Epithelial cell of proximal tubule (primary cell): ENCODE data around the gene TMEM54. TPM values are rescaled to one million over a fixed set of nuclear protein-coding genes. Genes with fewer than 3 reads are reported as not detected.

Experiments
- DNase-seq: peaks from one replicate; pipeline ENCODE4 v3.0.0-alpha.2; 2011; ENCODE audit warnings: low read depth
- H3K4me3 ChIP-seq: 2 replicates; pipeline ENCODE4 v1.5.1; 2011; ENCODE audit warnings: low read depth, mild to moderate bottlenecking, low read length
- total RNA-seq: library from RNA; depleted of rRNA; stranded (reverse); fragments of >200 nt; gene quantifications from 2 replicates; pipeline ENCODE4 v1.2.3, GENCODE V29; 2015
- TF ChIP-seq, protein P1 (sequence below): conservative IDR thresholded peaks from 2 replicates; pipeline ENCODE4 v1.5.1; 2012; ENCODE audit warnings: low read depth, mild to moderate bottlenecking, low read length

TMEM54 gene
- total RNA-seq, 1 donor from 2014 or later, result 131 TPM

- H3K4me3 ChIP-seq, result no peak overlapping the region
- TF ChIP-seq, protein P1, sequence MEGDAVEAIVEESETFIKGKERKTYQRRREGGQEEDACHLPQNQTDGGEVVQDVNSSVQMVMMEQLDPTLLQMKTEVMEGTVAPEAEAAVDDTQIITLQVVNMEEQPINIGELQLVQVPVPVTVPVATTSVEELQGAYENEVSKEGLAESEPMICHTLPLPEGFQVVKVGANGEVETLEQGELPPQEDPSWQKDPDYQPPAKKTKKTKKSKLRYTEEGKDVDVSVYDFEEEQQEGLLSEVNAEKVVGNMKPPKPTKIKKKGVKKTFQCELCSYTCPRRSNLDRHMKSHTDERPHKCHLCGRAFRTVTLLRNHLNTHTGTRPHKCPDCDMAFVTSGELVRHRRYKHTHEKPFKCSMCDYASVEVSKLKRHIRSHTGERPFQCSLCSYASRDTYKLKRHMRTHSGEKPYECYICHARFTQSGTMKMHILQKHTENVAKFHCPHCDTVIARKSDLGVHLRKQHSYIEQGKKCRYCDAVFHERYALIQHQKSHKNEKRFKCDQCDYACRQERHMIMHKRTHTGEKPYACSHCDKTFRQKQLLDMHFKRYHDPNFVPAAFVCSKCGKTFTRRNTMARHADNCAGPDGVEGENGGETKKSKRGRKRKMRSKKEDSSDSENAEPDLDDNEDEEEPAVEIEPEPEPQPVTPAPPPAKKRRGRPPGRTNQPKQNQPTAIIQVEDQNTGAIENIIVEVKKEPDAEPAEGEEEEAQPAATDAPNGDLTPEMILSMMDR, result no peak
- DNase-seq, result no peak
Observed at GRCh38 chr1:32944180-32944579, 43.0 kb upstream of the TMEM54 start.

- no peak overlapping the region for H3K4me3 ChIP-seq
- TF ChIP-seq, protein P1, result no peak
- no peak for DNase-seq
Observed at GRCh38 chr1:32939655-32940371, 38.6 kb upstream of the TMEM54 start.

DNA sequence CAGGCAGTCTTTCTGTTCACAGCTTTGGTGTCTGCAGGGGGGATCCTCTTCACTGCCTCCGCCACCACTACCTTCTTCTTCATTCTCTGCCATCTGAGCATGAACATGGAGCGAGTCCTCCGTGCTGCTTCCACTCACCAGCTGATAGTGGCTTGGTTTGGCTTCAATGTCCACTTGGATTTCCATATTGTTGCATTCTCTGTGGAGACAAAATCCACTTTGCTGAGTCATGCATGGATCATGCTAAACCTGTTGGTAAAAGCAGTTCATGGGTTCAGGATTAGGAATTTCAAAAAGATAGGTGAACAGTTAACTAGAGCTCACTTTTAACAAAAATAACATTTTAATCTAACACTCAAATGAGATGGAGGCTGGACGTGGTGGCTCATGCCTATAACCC lies 35.9 kb upstream of the TMEM54 start:
- DNase-seq, result no peak
- H3K4me3 ChIP-seq, result no peak overlapping the region
- TF ChIP-seq, protein P1, result no peak

DNA sequence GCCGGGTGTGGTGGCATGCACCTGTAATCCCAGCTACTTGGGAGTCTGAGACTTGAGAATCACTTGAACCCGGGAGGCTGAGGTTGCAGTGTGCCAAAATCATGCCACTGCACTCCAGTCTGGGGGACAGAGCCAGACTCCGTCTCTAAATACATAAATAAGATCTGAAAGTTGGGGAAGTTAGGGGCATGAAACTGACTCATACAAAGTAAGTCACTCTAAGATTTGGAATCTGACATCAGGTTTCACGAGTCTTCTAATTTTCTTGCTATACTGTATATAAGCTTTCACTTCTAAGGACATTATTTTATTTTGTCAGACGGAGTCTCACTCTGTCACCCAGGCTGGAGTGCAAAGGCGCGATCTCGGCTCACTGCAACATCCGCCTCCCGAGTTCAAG lies 33.3 kb upstream of the TMEM54 start:
- TF ChIP-seq, protein P1, result no peak
- no peak overlapping the region for H3K4me3 ChIP-seq
- DNase-seq, result no peak

GRCh38 chr1:32933742-32934322 lies 32.6 kb upstream of the TMEM54 start:
- no peak overlapping the region for H3K4me3 ChIP-seq
- TF ChIP-seq, protein P1, result no peak
- no peak for DNase-seq

GRCh38 chr1:32931760-32932159 lies 30.6 kb upstream of the TMEM54 start:
- TF ChIP-seq, protein P1, result no peak
- no peak for DNase-seq
- H3K4me3 ChIP-seq, result no peak overlapping the region

- H3K4me3 ChIP-seq, result no peak overlapping the region
- TF ChIP-seq, protein P1, result no peak
- DNase-seq, result no peak
Observed at GRCh38 chr1:32929366-32929765, 28.2 kb upstream of the TMEM54 start.
